GM19328 (cell line): ENCODE data around the gene CEP72.
"Not testable (repeated sequence)": the region's sequence is repeated elsewhere in the genome, so short reads cannot be mapped to it uniquely, and the experiment has no call there.

ENCODE experiments used
- ATAC-seq: cut with Tn5 transposase; IDR thresholded peaks from one replicate; pipeline ENCODE4 v1.9.1; 2021; ENCODE audit warnings: mild to moderate bottlenecking, moderate library complexity; ENCODE audit not compliant: unreplicated experiment

The CEP72 gene

GRCh38 chr5:669111-669841 lies 57.1 kb downstream of the CEP72 start:
- no peak for ATAC-seq

- ATAC-seq, result no peak
Measured at GRCh38 chr5:669842-670395, 57.8 kb downstream of the CEP72 start.

GRCh38 chr5:670396-671270 lies 58.5 kb downstream of the CEP72 start:
- no peak for ATAC-seq

GRCh38 chr5:671459-672328 lies 59.6 kb downstream of the CEP72 start:
- no peak for ATAC-seq

GRCh38 chr5:672329-673160 lies 60.4 kb downstream of the CEP72 start:
- ATAC-seq, result no peak

GRCh38 chr5:673161-673830 lies 61.2 kb downstream of the CEP72 start:
- no peak for ATAC-seq

- no peak for ATAC-seq
Measured at GRCh38 chr5:673831-674629, 61.9 kb downstream of the CEP72 start.

- ATAC-seq, result no peak
Measured at GRCh38 chr5:674630-675011, 62.5 kb downstream of the CEP72 start.

GRCh38 chr5:675111-675870 lies 63.2 kb downstream of the CEP72 start:
- no peak for ATAC-seq

GRCh38 chr5:675871-676698 lies 63.9 kb downstream of the CEP72 start:
- ATAC-seq, result no peak

GRCh38 chr5:676699-677076 lies 64.5 kb downstream of the CEP72 start:
- ATAC-seq, result no peak

- ATAC-seq, result no peak
Measured at GRCh38 chr5:677131-678101, 65.3 kb downstream of the CEP72 start.

- ATAC-seq, result not testable (repeated sequence)
Measured at GRCh38 chr5:678521-678920, 66.4 kb downstream of the CEP72 start.

- not testable (repeated sequence) for ATAC-seq
Measured at GRCh38 chr5:679166-679895, 67.2 kb downstream of the CEP72 start.

- not testable (repeated sequence) for ATAC-seq
Measured at GRCh38 chr5:680118-680795, 68.1 kb downstream of the CEP72 start.
